K562 (cell line): Measurements from ENCODE around the gene NFATC1.

Experiments
- ARID1B ChIP-seq: fragments of 450-650 bp; IDR thresholded peaks from 2 replicates; pipeline ENCODE4 v1.6.1; 2016; ENCODE audit warnings: antibody characterized with exemption, mild to moderate bottlenecking, inconsistent platforms
- BRCA1 ChIP-seq, 2 experiments: fragments of 450-650 bp in 1 of 2; sonication (generic) in 1 of 2; formaldehyde crosslinking in 1 of 2; IDR thresholded peaks; 2 replicates each; pipeline versions ENCODE4 v1.5.0 to v1.6.1; 2017 to 2020; ENCODE audit warnings: mild to moderate bottlenecking in 1 of 2, missing genetic modification reagents in 1 of 2
- CTCF ChIP-seq, 3 experiments: IDR thresholded peaks in 2 of 3; conservative IDR thresholded peaks in 1 of 3; 2 replicates each; pipeline ENCODE4 v1.5.1; 2011 to 2012; ENCODE audit warnings: low read length in 3 of 3, mild to moderate bottlenecking in 3 of 3, control low read depth in 2 of 3, improper control_type of control experiment in 1 of 3, inconsistent platforms in 1 of 3, low read depth in 1 of 3, mixed read lengths in 1 of 3, moderate library complexity in 1 of 3; ENCODE audit not compliant: insufficient read depth in 2 of 3
- EP300 ChIP-seq: IDR thresholded peaks from 2 replicates; pipeline ENCODE4 v1.6.1; 2012; ENCODE audit warnings: low read length, improper control_type of control experiment
- ESRRB ChIP-seq: fragments of 250-450 bp; sonication (Bioruptor Pico); IDR thresholded peaks from 2 replicates; pipeline ENCODE4 v1.5.0; 2020; ENCODE audit warnings: mild to moderate bottlenecking, moderate library complexity, borderline replicate concordance
- PATZ1 ChIP-seq: fragments of 250-450 bp; sonication (Bioruptor Pico); IDR thresholded peaks from 2 replicates; pipeline ENCODE4 v1.5.0; 2020; ENCODE audit warnings: mild to moderate bottlenecking, borderline replicate concordance
- POLR2G ChIP-seq: fragments of 200-400 bp; formaldehyde crosslinking; IDR thresholded peaks from 2 replicates; pipeline ENCODE4 v1.6.1; 2017; ENCODE audit warnings: low read depth, mild to moderate bottlenecking, antibody characterized with exemption, low read length, moderate library complexity
- THAP12 ChIP-seq: fragments of 250-450 bp; sonication (Bioruptor Pico); IDR thresholded peaks from 2 replicates; pipeline ENCODE4 v1.9.0; 2021; ENCODE audit warnings: mild to moderate bottlenecking, inconsistent platforms
- ZNF263 ChIP-seq: sonication (generic); formaldehyde crosslinking; IDR thresholded peaks from 2 replicates; pipeline ENCODE4 v1.8.0; 2022; ENCODE audit warnings: mild to moderate bottlenecking, missing genetic modification reagents, borderline replicate concordance
- ZNF398 ChIP-seq: fragments of 250-450 bp; sonication (Bioruptor Pico); IDR thresholded peaks from 2 replicates; pipeline ENCODE4 v1.8.0; 2021; ENCODE audit warnings: moderate library complexity, mild to moderate bottlenecking, inconsistent platforms

GRCh38 chr18:79405781-79406575 lies 10.2 kb downstream of the NFATC1 start:
- TF ChIP-seq ZNF263 (CRISPR knock-in tag), result no peak
- no peak for TF ChIP-seq BRCA1 (IDR thresholded peaks at IDR 0.05)
- no peak for TF ChIP-seq BRCA1 (CRISPR knock-in tag; IDR thresholded peaks at IDR 0.05)
- no peak for TF ChIP-seq CTCF (IDR thresholded peaks at IDR 0.05 in 2 of 3, conservative IDR thresholded peaks at IDR 0.05 in 1 of 3; ENCODE audit: insufficient read depth in 2 of 3, low read depth in 1 of 3, low read length in 3 of 3)
- no peak for TF ChIP-seq POLR2G
- TF ChIP-seq EP300, result no peak
- no peak for TF ChIP-seq ESRRB (CRISPR knock-in tag)
- TF ChIP-seq PATZ1 (CRISPR knock-in tag), result no peak
- TF ChIP-seq ARID1B, result no peak
- TF ChIP-seq THAP12 (CRISPR knock-in tag), result no peak
- no peak for TF ChIP-seq ZNF398 (CRISPR knock-in tag)
